Neural progenitor cell (in vitro differentiated cells): Measurements from ENCODE around the gene PPT2.

Experiments used
- EZH2 ChIP-seq: fragments of 200-600 bp; sonication (generic); IDR thresholded peaks from 2 replicates; pipeline ENCODE4 v1.6.1; 2017; ENCODE audit warnings: antibody characterized with exemption, mild to moderate bottlenecking, moderate library complexity
- EZH2phosphoT487 ChIP-seq: fragments of 200-600 bp; sonication (generic); IDR thresholded peaks from 2 replicates; pipeline ENCODE4 v1.6.1; 2017; ENCODE audit warnings: antibody characterized with exemption
- TF ChIP-seq, protein P1 (sequence below): fragments of 200-600 bp; sonication (generic); IDR thresholded peaks from 2 replicates; pipeline ENCODE4 v1.5.1; 2017; ENCODE audit warnings: antibody characterized with exemption, mild to moderate bottlenecking

DNA sequence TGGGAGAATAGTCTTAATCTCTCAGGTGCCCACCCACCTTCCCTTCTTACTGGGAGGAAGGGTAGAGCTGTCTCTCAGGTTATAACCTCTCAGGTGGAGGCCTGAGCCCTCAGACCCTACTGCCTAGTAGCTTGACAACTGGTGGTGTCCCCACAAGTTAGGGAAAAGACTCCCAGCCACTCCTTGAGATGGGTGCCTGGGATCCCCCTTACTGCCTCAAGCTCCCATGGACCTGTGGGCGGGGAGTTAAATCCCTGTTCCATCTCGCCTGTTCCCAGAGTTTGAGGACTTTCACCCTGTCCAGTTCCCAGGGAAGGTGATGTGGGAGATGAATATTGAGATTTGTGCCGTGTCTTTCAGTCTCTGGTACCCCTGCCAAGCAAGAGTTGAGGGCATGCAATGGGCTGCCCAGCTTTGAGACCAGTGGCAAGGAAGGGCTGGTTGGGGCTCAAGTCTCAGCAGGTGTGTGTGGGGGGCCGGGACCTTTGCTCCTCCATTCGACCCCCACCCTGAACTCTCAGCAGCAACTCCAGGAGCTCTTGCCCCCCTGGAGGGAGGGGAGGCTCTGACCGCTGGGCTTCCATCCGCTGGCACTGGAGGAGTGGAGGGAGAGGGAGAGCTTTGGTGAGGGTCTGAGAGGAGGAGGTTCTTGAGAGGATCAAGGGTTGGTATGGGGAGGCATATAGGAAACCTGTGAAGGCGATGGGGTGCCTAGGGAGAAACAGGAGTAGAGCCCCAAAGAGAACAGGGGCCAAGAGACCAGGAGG, 37.2 kb downstream of the PPT2 start:
- TF ChIP-seq, protein P1, sequence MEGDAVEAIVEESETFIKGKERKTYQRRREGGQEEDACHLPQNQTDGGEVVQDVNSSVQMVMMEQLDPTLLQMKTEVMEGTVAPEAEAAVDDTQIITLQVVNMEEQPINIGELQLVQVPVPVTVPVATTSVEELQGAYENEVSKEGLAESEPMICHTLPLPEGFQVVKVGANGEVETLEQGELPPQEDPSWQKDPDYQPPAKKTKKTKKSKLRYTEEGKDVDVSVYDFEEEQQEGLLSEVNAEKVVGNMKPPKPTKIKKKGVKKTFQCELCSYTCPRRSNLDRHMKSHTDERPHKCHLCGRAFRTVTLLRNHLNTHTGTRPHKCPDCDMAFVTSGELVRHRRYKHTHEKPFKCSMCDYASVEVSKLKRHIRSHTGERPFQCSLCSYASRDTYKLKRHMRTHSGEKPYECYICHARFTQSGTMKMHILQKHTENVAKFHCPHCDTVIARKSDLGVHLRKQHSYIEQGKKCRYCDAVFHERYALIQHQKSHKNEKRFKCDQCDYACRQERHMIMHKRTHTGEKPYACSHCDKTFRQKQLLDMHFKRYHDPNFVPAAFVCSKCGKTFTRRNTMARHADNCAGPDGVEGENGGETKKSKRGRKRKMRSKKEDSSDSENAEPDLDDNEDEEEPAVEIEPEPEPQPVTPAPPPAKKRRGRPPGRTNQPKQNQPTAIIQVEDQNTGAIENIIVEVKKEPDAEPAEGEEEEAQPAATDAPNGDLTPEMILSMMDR = no peak
- TF ChIP-seq EZH2 (no peak), EZH2phosphoT487 (no peak)
